ENCODE data around the gene GOLGA3. TPM values are rescaled to one million over a fixed set of nuclear protein-coding genes. Genes with fewer than 3 reads are reported as not detected.

Gene GOLGA3
- total and polyA plus RNA-seq, 9 of the 15 experiments (the other 6 are each of a cell fraction or from before 2014, with no cell fraction given): 1.9 to 48.1 (median 18.4) TPM

GRCh38 chr12:132824053-132824452 lies 4.6 kb downstream of the GOLGA3 start:
- ATAC-seq: no peak
- CTCF ChIA-PET (ENCODE audit: low intra/inter-chr PET ratio): no interaction called here
- H3K9me3 ChIP-seq (replicated peaks; ENCODE audit: control insufficient read depth, insufficient read depth, low read depth, low read length): no peaks in the 10 kb centered on the region
- H3K36me3 ChIP-seq (ENCODE audit: control insufficient read depth, insufficient read depth, low read length): peaks cover 72% of the 10 kb centered on the region
- H3K27ac ChIP-seq (ENCODE audit: extremely low read depth, low read depth, low read length): no peak overlapping the region
- 84% methylated on average over 7 of the region's 7 CpGs for WGBS (ENCODE audit: insufficient coverage, low coverage, missing lambda C conversion rate)
- intact Hi-C loops (cut with micrococcal nuclease): no loop called here
- H2AFZ ChIP-seq (ENCODE audit: low read depth, low read length): no peak overlapping the region
- POLR2A ChIA-PET: interaction anchor here (0.7 kb wide), 1 partner anchor 57 kb away, joined by 3 read pairs; no protein-coding TSS in a partner anchor
- no peak overlapping the region for H3K4me2 ChIP-seq (ENCODE audit: insufficient read depth, low read length)
- no peak overlapping the region for H3K9ac ChIP-seq (ENCODE audit: insufficient read depth in 1 of 2, low read depth in 2 of 2, low read length in 2 of 2)
- peaks cover 13% of the 10 kb centered on the region for H4K20me1 ChIP-seq (replicated peaks; ENCODE audit: control insufficient read depth, insufficient read depth, low read length)
- DNase-seq (ENCODE audit: extremely low read depth in 1 of 4, low spot score in 3 of 4): no peak
- H3K27me3 ChIP-seq (ENCODE audit: control insufficient read depth in 2 of 2, insufficient read depth in 2 of 2, low read length in 2 of 2): no peaks in the 10 kb centered on the region
- TF ChIP-seq BHLHE40 (IDR thresholded peaks at IDR 0.05; ENCODE audit: low read length) (no peak), JUN (IDR thresholded peaks at IDR 0.05; ENCODE audit: borderline replicate concordance, low read depth, low read length) (no peak), JUN (CRISPR knock-in tag; IDR thresholded peaks at IDR 0.05; ENCODE audit: borderline replicate concordance) (no peak), ZNF584 (CRISPR knock-in tag; IDR thresholded peaks at IDR 0.05; ENCODE audit: low read depth) (no peak), PHF20 (IDR thresholded peaks at IDR 0.05; ENCODE audit: partially characterized antibody) (no peak), RAD21 (CRISPR knock-in tag; conservative IDR thresholded peaks at IDR 0.05 in 1 of 2, IDR thresholded peaks at IDR 0.05 in 1 of 2) (no peak), DMBX1 (CRISPR knock-in tag; IDR thresholded peaks at IDR 0.05; ENCODE audit: borderline replicate concordance) (no peak), MTF1 (CRISPR knock-in tag; IDR thresholded peaks at IDR 0.05; ENCODE audit: borderline replicate concordance) (no peak), CBFA2T2 (conservative IDR thresholded peaks at IDR 0.05) (no peak), SFPQ (IDR thresholded peaks at IDR 0.05; ENCODE audit: low read depth, low read length) (no peak), ZNF696 (CRISPR knock-in tag; conservative IDR thresholded peaks at IDR 0.05) (no peak), JUND (IDR thresholded peaks at IDR 0.05; ENCODE audit: borderline replicate concordance, low read depth, low read length) (no peak), JUND (tag; IDR thresholded peaks at IDR 0.05; ENCODE audit: borderline replicate concordance, low read depth, low read length) (no peak), MTA3 (IDR thresholded peaks at IDR 0.05; ENCODE audit: borderline replicate concordance) (no peak), FOXO4 (CRISPR knock-in tag; IDR thresholded peaks at IDR 0.05) (no peak), GABPB2 (CRISPR knock-in tag; conservative IDR thresholded peaks at IDR 0.05) (no peak), ZNF282 (CRISPR knock-in tag; IDR thresholded peaks at IDR 0.05) (no peak), HNRNPLL (IDR thresholded peaks at IDR 0.05; ENCODE audit: low read depth, low read length, poor library complexity, severe bottlenecking) (no peak), SIN3A (IDR thresholded peaks at IDR 0.05; ENCODE audit: borderline replicate concordance in 2 of 2, control insufficient read depth in 1 of 2, low read depth in 2 of 2, low read length in 2 of 2) (no peak), SP1 (CRISPR knock-in tag; IDR thresholded peaks at IDR 0.05) (no peak), CTBP1 (IDR thresholded peaks at IDR 0.05; ENCODE audit: borderline replicate concordance) (no peak)
- no peak overlapping the region for H3K4me3 ChIP-seq
- no TSS peak for BruUV-seq (replicated peaks)
- H3K79me2 ChIP-seq (ENCODE audit: control insufficient read depth, insufficient read depth, low read length): peaks cover 57% of the 10 kb centered on the region
- in situ Hi-C loops (cut with MboI): no loop called here
- no peak for FAIRE-seq
- H3K9me1 ChIP-seq (ENCODE audit: control insufficient read depth, insufficient read depth, low read length): peaks cover 8% of the 10 kb centered on the region
- peaks cover 6 to 18% of the 10 kb centered on the region in 2 experiments; a peak in 3 of 5 replicates for H3K4me1 ChIP-seq (replicated peaks in 1 of 2; ENCODE audit: control insufficient read depth in 2 of 2, insufficient read depth in 2 of 2, low read length in 2 of 2)
